ENCODE measurements around the gene ACCSL.

ACCSL gene

GRCh38 chr11:44047931-44048431, at the start of gene ACCSL:
ACCSL (plus strand) TSS chr11:44047981; CDS start chr11:44048037, 56 bp downstream.
- DNase-seq, result no peak

DNA sequence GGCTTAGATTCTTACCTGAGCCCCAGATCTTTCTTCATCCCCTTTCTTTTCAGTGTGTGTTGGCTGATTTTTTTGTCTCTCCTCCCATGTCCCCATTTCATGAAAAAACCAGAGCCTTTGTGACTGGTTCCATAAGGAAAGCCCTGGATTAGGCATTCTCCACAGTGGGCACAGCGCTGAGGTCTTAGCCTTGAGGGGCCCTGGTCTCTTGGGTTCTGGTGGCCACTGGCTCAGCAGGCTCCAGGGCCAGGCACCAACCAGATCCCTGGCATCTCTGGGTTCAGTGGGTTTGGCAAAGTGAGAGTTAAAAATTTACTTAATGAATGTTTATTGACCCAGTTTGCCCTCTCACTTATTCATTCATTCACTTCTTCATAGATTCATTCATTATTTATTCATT, 49.5 kb upstream of the ACCSL start:
- no peak for DNase-seq

DNA sequence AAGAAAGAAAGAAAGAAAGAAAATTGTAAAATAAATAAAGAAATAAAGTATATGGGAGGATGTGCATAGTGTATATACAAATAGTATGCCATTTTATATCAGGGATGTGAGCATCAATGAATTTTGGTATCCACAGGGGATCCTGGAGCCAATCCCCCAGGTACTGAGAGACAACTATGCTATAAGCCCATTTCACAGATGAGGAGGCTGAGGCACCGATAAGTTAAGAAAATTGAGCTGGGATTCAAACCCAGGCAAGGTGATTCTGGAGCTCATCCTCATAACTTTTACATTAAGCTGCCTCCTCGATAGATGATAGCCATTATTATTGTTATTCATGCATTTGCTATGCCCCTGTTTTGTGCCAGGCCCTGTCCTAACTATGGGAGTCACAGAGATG, 47.0 kb upstream of the ACCSL start:
- DNase-seq, result no peak

- DNase-seq, result no peak
Observed at GRCh38 chr11:44002191-44003093, 45.3 kb upstream of the ACCSL start.

GRCh38 chr11:44003736-44004451, 43.9 kb upstream of the ACCSL start:
- no peak for DNase-seq

DNA sequence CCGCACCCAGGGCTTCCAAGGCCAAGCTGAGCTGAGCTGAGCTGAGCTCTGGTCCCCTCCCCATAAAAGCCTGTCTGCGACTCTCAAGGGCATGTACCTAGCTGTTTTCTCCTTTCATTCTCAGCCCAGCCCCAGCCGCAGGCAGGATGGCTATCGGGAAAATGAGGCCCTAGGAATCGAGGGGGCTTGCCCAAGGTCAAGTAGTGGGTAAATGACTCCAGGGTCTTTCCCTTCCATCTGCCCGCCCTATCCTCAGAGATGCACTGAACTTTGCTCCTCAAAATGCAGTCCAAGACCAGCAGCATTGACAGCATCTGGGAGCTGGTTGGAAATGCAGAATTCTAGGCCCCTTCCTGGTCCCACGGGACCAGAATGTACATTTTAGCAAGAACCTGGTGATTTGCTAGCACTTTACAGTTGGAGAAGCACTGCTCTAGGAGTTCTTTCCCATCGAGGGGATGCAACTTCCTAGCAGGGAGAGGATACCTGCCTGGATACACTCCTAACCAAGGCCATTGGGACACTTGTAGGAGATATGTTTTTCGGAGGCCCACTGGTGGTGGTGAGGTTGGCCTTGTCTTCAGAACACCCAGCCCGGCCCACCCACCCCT, 43.2 kb upstream of the ACCSL start:
- DNase-seq, result no peak

DNA sequence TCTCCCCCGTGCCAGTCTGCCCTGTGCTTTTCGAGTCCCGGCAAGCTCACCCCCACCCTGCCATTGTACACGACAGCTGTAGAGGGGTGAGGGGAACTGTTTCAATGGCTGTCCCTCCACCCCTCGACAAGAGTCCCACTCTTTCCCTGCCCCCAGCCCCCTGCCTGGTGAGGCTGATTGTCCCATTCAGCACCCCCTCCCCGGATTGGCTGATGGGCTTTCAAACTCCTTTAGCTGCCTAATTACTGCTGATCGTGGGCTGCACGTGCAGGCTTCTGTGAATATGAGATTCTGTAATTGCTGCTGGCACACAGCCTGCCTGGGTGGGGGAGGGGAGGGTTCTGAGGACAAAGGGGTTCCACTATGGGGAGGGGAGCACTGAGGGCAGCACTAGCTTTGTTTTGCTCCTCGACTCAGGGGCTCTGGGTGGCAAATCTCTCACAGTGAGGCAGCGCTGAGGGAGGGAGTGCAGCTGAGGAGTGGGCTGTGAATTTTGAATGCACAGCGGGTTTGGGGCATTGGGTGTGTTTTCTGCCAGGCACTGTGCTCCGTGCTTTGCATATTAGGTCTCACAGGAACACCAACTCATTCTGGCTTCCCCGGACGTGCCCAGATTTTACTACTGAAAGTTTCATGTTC, 42.6 kb upstream of the ACCSL start:
- DNase-seq, result peak in 2 of 3 experiments; percentile 84 to 96

DNA sequence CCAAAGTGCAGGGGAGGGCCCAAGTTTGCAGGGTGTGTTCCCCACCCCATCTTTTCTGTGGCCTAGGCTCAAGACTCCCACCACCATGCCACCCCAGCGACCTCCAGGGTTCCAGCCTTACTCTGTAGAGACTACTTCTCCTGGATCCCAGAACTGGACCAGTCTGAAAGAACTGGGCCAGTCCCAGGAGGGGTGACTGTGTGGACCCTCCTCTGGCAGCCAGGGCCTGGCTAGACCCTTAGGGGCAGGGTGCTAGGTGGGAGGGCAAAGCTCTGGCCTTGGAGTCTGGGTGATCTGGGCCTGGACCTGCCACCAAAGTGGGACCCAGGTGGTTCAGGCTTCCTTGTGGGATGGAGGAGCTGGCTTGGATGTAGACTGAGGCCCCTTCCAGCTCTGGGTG, 41.8 kb upstream of the ACCSL start:
- DNase-seq, result no peak

DNA sequence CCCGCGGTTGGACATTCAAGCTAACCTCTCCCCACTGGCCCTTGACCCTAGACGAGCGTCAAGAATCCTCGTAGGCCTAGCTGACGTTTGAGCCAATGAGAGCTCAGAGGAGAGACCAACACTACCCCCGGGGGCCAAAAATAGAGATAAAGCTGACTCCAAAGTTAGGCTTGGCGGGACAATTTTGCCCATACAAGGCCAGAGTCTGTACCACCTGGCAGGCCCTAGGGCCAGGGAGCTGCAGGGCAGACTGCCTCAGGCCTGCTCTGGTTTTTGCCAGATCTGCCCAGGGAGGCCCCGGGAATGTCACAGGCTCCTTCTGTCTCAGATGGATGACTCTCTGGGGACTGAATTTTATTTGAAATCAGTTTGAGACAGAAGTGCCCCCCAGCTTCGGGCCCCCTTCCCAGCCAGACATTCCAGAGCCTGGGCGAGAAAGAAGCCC, 40.8 kb upstream of the ACCSL start:
- DNase-seq, result no peak

DNA sequence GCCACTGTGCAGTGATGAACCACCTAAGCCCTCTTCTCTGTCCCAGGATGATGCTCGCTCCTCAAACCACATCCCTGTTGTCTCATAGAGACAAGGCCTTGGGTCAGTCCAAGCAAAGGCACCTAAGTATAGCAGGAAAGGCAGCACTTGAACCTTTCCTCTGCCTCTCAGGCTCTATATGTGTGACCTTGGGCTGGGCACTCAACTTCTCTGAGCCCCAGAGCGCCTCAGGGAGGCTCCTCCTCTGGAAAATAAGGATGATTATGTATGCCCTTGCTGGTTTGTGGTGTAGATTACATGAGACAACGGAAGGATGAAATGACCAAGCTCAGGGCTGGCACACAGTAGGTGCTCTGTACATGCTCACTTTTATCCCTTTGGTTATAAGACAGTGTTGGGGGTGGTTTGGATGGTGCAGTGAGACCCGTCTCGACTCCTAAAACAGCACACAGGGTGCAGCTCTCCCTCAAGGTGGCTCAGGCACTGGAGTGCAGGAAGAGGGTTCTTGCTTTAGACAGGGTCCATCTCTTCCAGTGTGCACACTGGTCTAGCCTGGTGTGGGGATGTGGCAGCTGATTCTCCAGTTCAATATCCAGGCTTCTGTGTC, 40.2 kb upstream of the ACCSL start:
- no peak for DNase-seq

DNA sequence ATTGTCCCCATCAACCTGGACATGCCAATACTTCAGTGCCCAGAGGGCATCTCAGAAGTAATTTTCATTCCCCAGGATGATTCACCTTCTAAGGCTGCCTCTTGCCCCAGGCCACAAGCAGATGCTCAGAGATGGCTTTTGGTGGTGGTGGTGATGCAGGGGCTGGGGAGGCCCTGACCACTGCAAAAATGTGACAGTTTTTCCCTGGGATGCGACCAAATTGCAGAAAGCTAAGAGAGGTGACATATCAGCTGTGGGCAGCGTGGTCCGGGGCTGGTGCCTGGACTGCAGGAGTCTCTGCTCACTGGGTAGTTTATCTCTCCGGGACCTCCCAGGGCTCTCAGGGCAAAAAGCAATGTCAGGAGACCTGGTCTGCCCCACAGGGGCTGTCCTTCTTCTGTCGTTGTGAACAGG, 39.7 kb upstream of the ACCSL start:
- DNase-seq, result no peak

DNA sequence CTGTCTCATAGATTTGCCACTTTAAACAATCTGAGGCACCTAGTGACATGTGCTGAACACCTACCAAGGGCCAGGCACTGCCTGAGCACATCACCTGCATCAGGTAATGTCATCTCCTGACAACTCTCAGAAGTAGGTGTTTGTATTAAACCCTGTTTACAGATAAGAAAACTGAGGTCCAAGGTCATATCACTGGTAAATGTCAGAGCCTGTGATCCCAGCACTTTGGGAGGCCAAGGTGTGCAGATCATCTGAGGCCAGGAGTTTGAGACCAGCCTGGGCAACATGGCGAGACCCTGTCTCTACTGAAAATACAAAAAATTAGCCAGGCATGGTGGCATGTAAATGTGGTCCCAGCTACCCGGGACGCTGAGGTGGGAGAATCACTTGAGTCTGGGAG, 39.1 kb upstream of the ACCSL start:
- DNase-seq, result no peak

- no peak for DNase-seq
Observed at GRCh38 chr11:44010789-44011251, 37.0 kb upstream of the ACCSL start.

GRCh38 chr11:44011797-44012196, 36.0 kb upstream of the ACCSL start:
- no peak for DNase-seq

GRCh38 chr11:44014968-44015623, 32.7 kb upstream of the ACCSL start:
- no peak for DNase-seq

GRCh38 chr11:44015624-44016007, 32.2 kb upstream of the ACCSL start:
- DNase-seq, result no peak

DNA sequence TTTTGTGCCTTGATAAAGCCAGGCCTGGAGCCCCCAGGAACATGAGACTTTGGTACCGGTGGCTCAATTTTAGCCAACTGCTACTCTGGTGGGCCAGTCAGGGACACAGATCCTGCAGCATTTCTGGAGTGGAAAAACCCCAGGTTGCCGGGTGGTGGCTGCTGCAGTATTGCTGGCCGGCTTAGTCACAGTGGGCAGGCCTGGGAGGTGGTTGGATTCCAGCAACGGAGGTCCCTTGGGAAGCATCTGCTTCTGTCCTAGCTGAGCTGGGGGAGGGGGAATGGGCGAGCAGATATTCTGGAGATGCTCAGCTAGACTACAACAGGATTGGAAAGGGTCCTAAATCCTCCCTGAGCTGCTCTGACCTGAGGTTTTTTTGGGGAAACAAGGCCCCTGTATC, 31.6 kb upstream of the ACCSL start:
- no peak for DNase-seq

GRCh38 chr11:44016546-44017442, 31.0 kb upstream of the ACCSL start:
- DNase-seq, result no peak

DNA sequence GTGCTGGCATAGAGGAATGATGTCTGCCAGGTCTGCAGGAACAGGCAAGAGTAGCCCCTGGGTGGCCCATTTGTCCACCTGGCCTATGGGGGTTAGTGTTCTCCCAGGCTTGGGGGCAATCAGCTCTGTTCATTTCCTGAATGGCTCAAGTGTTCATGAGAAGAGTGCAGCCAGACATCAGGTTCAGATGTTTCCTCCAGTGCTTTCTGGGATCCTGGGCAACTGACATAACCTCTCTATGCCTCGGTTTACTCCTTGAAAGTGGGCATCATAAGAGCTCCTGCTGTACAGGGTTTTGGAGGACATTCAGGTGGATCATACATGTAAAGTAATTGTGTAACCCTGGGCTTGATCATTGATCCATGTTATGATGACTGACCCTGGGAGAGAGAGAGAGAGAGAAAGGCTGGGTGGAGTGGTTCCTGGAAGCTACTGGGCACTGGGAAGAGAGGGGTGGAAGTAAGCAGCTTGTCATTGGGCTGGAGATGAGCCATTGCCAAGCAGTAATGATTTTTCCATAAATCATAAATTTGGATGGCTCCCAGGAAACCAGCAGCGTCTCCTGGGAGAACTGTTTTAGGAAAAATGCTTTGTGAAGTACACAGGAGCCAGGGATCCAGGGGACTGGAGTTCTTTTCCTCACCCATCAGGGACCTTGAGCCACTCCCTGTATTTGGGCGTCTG, 30.2 kb upstream of the ACCSL start:
- DNase-seq, result peak in 1 of 3 experiments; percentile 35

GRCh38 chr11:44018127-44018521, 29.7 kb upstream of the ACCSL start:
- peak in 1 of 3 experiments; percentile 35 for DNase-seq

All from NCI-H1417 (cell line).